GM18502 (cell line): Measurements from ENCODE around the gene FOS.
"Not testable (repeated sequence)": the region's sequence is repeated elsewhere in the genome, so short reads cannot be mapped to it uniquely, and the experiment has no call there.

ENCODE experiments used
- ATAC-seq: cut with Tn5 transposase; IDR thresholded peaks from one replicate; pipeline ENCODE4 v1.9.1; 2021; ENCODE audit warnings: mild to moderate bottlenecking; ENCODE audit not compliant: unreplicated experiment, poor library complexity

The FOS gene

DNA sequence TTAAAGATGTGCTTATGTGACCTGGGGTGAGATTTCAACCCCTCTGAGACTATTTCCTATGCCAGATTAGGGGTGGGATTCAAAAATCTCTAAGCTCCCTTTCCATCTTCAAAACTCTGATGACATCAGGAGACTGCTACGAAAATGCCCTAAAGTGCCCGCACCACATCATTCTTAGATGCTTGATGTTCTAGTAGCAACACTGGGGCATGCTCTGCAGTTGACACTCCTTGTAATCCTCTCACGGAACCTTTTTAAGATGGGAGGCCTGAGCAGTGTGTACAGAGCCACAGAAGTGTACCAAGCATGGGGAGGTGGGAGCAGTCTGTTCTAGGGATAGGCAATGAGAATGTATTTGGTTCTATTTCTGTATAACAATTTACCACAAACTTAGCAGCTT, 12.2 kb downstream of the FOS start:
- no peak for ATAC-seq

DNA sequence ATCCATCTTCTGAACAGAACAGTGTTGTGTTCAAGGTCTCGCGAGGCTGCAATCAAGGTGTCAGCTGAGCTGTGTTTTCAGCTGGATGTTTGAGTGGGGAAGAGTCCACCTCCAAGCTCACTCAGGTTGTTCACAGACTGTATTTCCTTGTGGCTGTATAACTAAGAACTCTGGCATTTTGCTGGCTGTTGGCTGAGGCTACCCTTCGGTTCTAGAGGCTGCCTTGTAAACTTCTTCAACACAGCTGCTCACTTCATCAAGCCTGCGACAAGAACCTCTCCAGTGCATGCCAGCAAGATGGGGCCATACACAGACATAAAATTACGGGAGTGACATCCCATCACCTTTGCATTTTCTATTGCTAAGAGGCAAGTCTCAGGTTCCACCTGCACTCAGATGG, 12.7 kb downstream of the FOS start:
- no peak for ATAC-seq

GRCh38 chr14:75292101-75292563, 13.5 kb downstream of the FOS start:
- no peak for ATAC-seq

GRCh38 chr14:75292886-75293285, 14.3 kb downstream of the FOS start:
- no peak for ATAC-seq

DNA sequence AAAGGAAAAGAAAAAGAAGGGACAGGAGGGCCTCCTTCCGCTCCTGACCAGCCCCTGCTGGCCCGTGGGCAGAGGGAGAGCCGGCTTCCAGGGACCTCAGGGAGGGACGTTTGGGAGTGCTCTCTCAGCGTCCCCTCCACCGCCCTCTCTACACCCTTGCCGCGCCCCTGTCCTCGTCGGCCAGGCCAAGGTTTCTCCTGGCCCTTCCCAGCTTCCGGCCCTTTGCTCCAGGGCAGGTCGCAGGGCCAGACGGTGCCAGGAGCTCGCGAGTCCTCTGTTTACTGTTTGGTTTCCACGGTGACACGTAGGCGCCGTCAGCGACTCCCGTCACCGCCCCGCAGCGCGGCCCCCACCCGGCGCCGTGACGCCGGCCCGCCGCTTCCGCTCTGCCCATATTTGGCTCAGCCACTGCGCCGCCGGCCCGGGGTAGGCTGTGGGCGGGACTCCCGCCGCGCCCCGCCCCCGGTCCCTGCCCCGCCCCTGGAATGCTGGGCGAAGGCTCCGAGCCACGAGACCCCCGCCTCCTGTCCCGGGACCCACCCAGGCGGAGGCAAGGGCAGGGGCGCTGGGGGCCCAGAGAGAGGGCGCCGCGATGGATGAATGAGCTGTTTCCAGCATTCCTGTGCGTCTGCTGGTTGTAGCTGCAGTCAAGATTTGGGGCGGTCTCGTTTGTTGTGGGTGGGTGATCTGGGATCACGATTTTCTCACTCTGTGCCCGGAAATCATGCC, 15.5 kb downstream of the FOS start:
- peak; percentile 91 for ATAC-seq

GRCh38 chr14:75294649-75295033, 16.0 kb downstream of the FOS start:
- ATAC-seq, result no peak

- no peak for ATAC-seq
These were observed 16.4 kb downstream of the FOS start for GRCh38 chr14:75295061-75295461.

DNA sequence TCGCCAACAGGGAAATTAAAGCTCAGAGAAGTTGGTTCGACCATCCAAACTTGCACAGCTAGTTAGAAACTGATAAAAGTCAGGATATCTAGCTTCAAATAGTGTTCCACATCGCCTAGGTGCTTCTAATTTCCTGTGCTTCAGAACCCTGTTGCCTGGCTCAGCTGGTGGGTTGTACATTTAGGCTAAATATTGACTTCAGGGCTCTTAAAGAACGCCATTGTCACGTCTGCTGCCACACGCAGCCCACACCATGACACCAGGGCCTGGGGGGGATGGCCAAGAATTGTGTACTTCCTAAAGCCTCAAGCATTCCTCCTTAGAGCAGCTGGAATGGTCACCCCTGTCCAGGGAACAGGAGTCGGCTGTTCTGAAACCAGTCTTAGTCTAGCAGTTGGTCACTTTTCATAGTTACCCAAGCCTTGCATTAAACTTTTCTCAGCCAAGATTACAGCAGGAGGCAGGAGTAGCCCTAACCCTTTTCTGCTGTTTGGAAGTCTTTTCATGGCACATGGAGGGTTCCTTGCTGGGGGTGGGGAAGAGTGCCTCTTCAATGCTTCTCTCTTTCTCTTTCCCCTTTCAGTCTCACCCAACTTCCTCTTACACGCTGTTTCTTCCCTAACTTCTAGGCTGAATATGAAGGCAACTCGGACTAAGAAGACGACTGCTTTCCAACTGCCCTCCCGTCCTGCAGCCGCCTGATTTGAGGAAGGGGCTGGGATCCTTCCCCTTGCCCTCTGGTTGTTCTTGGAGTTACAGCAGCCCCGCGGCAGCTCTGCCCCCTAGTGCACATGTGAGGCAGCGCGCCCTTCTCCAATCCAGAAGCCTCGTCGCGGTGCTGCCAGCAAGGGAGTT, 17.1 kb downstream of the FOS start:
- ATAC-seq, result peak; percentile 35

DNA sequence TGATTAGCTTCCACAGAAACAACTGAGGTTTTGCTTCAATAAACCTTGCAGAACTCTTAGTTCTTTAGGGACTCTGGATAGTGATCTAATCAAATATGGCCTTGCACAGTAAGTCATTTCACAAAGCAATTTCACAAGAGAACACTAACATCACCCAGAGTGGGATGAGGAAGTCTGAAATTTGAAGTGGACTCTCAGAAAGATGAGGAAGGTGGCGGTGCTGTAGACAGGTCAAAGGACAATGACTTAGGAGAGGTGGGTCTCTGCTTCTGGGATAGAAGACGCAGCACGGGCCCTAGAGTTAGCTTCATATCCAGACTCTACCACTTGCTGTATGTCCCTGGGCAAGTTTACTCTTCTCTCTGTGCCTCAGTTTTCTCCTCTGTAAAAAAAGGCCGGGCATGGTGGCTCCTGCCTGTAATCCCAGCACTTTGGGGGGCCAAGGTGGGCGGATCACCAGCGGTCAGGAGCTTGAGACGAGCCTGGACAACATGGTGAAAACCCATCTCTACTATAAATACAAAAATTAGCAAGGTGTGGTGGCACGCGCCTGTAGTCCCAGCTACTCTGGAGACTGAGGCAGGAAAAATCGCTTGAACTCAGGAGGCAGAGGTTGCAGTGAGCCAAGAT, 18.9 kb downstream of the FOS start:
- ATAC-seq, result no peak

DNA sequence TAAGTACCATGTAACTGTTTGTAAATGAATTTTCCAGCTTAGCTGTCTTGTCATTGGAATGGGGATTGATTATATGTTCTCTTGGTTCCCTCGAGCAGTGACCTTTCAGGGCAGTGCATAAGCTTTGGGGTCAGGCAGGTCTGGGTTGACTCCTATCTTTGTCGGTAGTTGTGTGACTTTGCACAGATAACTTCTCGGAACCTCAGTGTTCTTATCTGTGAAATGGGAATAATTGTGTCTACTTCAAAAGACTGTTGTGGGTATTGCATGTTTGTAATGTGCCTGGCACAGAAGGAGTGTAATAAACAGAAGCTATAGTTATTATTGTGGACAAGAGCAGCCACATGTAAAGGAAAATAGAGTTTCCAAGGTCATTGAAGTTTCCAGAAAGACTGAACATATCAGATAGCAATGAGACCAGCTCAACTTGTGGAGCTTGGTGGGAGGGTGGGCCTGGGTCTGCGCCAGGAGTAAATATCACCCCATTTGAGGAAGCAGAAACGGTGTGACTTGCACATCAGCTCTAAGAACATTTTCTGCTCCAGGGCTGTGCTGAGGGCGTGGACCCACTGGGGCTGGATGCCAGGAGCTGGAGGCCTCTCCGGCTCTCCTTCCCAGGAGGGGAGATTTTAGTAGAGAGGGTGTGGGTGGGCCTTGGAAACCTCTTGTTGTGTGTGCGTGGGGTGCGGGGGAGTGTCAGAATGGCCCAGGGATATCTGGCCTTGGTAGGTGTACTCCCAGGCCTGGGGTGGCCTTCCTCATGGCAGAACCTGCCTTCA, 19.7 kb downstream of the FOS start:
- no peak for ATAC-seq

DNA sequence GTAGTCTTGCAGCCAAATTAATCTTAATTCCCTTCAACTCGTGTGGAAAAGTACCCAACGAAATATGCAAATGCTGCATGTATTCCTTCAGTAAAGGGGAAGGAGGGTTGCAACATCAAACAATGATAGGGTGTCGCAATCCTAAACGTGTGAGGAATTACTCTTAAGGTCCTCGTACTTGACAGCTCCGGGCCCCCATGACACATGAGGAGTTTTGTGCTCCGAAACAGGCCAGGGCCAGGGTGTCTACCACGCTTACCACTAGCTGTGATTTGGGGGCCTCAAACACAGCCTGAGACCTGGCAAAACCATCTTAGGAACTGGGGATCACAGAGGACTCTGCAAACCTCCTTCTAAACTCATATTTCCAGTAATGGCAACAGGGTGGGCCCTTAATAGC, 20.4 kb downstream of the FOS start:
- no peak for ATAC-seq

GRCh38 chr14:75299576-75299975, 20.9 kb downstream of the FOS start:
- ATAC-seq, result no peak

GRCh38 chr14:75301666-75302325, 23.2 kb downstream of the FOS start:
- no peak for ATAC-seq

GRCh38 chr14:75303381-75303789, 24.8 kb downstream of the FOS start:
- no peak for ATAC-seq

- ATAC-seq, result not testable (repeated sequence)
These were observed 27.8 kb downstream of the FOS start for GRCh38 chr14:75306410-75306809.

DNA sequence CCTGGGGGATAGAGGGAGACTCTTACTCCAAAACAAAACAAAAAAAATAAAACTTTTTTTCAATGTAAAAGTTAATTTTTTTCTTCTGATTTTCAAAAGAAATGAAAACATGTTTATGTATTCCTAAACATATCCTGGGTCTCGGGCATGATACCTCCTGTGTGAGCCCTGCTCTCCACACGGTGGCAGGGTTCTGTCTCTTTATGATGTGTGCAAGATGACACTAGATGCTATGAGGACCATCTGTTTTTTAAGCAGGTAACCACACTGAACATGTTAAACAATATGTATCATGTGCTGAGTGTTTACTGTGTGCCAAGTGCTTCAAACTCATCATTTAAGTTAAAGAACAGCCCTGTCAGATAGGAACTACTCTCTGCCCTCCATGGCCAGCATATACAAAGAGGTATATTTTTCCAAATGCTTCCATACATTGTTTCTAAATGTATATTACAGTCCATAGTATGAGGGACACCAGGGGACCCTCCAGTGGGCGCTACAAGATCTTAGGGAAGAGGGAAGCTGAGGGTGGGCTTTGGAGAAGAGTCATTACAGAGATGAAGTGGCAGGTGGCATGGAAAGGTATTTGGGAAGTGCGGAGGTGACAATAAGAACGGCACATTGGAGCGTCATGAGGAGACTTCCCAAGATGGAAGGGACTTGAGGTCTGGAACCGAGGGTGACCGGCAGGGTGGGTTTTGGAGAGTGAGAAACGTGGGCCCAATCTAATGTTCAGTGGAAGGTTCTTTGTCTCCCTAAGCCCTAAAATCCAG, 28.5 kb downstream of the FOS start:
- ATAC-seq, result peak; percentile 44

DNA sequence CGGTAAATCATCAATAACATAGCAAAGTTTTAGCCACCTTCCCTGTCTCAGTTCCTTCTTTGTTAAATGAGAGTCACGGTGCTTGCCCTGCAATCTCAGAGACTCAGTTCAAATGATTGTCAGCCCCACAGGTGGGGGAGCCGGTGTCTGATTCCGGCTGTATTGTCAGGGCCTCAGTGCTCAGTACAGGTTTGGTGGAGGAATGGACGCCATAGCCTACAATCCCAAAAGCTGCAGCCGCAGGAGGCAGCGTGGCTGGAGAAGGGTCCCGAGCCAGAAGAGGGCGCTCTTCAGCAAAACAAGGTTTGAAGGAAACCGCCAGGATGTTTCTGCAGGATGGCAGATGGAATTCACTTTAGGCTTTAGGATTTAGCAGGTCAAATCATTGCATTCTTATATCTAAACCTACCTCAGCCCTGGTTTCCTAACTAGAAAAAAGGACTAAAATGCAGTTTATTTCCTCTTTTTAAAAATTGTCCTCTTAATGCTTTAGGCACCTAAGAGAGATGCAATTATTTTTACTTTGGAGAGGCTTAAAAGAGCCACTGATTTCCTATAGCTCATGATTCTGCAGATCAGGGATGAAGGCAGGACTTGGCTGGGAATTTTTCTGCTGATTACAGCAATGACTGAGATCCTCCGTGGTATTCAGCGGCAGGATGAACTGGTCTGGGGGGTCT, 29.2 kb downstream of the FOS start:
- no peak for ATAC-seq

DNA sequence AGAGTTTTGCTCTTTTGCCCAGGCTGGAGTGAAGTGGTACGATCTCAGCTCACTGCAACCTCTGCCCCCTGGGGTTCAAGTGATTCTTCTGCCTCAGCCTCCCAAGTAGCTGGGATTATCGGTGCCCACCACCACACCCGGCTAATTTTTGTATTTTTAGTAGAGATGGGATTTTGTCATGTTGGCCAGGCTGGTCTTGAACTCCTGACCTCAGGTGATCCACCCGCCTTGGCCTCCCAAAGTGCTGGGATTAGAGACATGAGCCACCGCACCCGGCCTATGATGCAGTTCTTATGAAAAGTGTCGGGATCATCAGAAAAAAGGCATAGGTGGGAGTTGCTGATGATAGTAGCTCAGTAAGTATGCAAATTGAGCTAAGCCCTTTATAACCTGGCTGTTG, 30.4 kb downstream of the FOS start:
- ATAC-seq, result not testable (repeated sequence)

GRCh38 chr14:75309561-75309960, 30.9 kb downstream of the FOS start:
- ATAC-seq, result not testable (repeated sequence)
